Neural progenitor cell (in vitro differentiated cells): ENCODE data around the gene RHBDD3.

ENCODE experiments used
- CTCF ChIP-seq: fragments of 200-600 bp; sonication (generic); IDR thresholded peaks from 2 replicates; pipeline ENCODE4 v1.5.1; 2017; ENCODE audit warnings: antibody characterized with exemption, mild to moderate bottlenecking
- EZH2 ChIP-seq: fragments of 200-600 bp; sonication (generic); IDR thresholded peaks from 2 replicates; pipeline ENCODE4 v1.6.1; 2017; ENCODE audit warnings: antibody characterized with exemption, mild to moderate bottlenecking, moderate library complexity

GRCh38 chr22:29268511-29269229, 889 bp upstream of the RHBDD3 start:
- TF ChIP-seq EZH2 (no peak), CTCF (no peak)
